Adrenal gland (tissue), 5 donors: Measurements from ENCODE around the gene TBC1D24.

Source experiments
- CTCF ChIP-seq, 6 experiments: fragments of 450-650 bp in 4 of 6; fragments of 200-600 bp in 2 of 6; sonication (generic) in 1 of 6; IDR thresholded peaks; 1 replicate in 5 of 6; 2 replicates in 1 of 6; pipeline versions ENCODE4 v1.5.1 to v1.8.0; 2016 to 2021; ENCODE audit warnings: antibody characterized with exemption in 6 of 6, mild to moderate bottlenecking in 2 of 6, moderate library complexity in 1 of 6
- POLR2A ChIP-seq, 2 donors: fragments of 450-650 bp; IDR thresholded peaks; one replicate each; pipeline ENCODE4 v1.6.1; 2017; ENCODE audit warnings: antibody characterized with exemption in 2 of 2, mild to moderate bottlenecking in 2 of 2, moderate library complexity in 1 of 2
- donor health status: DM: no; HTN: no; CAD: no.

DNA sequence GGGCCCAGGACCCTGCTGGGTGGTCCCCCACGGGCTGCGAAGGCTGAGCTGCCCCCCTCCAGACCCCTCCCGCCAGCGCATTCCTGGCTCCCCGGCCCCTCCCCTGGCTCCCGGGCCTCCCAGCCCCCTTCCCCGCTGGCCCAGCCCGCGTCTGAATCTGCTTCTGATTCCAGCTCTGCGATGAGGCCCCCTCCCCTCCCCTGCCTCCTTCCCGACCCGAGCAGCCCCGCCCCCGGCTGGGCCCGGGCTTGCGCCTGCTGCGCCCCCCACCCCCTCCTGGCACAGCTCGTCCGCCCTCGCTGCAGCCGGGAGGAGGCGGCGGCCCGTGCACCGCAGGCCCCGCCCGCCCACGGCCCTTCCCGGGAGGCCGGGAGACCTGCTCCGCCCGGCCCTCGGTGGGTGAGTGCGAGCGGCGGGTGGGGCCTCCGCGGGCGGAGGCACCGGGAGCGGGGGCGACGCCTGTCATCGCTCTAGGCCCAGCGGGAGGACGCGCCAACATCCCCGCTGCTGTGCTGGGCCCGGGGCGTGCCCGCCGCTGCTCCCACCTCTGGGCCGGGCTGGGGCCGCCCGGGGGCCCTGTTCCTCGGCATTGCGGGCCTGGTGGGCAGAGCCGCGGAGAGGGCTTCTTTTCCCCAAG lies 3.8 kb upstream of the TBC1D24 start, which contains the start of gene NTN3:
- TF ChIP-seq CTCF (IDR thresholded peaks at IDR 0.05) (no peak), POLR2A (IDR thresholded peaks at IDR 0.05) (no peak)
